NT2/D1 (cell line): ENCODE results near the gene TSPAN9.

ENCODE experiments used
- YY1 ChIP-seq: IDR thresholded peaks from 2 replicates; pipeline ENCODE4 v1.6.1; 2011; ENCODE audit not compliant: insufficient read length, insufficient read depth
- ZNF274 ChIP-seq: IDR thresholded peaks from 2 replicates; pipeline ENCODE4 v1.6.1; 2011; ENCODE audit warnings: mild to moderate bottlenecking, low read depth, low read length

DNA sequence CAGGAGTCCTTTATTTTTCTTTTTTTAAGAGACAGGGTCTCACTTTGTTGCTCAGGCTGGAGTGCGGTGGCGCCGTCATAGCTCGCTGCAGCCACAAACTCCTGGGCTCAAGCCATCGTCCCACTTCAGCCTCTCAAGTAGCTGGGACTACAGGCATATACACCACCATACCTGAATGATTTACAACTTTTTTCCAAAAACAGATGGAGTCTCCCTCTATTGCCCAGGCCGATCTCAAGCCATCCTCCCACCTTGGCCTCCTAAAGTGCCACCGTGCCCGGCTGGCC lies 205.1 kb downstream of the TSPAN9 start:
- TF ChIP-seq ZNF274 (no peak), YY1 (no peak)
